Measurements from ENCODE around the gene VSIG4. TPM values are rescaled to one million over a fixed set of nuclear protein-coding genes. Genes with fewer than 3 reads are reported as not detected.

Gene VSIG4
- total RNA-seq, 1 donor = 0.72 TPM

DNA sequence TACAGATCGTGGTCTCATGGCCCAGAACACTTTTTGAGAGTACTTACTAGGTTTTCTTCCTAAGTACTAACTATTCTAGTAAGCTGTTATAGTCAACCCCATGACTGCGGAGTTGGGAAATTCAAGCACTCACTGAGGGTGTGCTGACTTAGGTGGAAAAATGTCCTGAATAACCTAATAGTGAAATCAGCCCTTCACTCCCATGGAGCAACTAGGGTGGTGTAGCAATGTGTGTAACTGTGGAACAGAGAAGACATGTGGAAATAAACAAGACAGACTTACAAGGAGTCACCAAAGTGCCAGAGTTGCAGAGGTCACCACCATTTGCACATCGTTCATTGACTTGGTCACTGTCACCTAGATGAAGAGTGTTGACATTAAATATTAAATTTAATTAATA lies 12.1 kb upstream of the VSIG4 start:
- no peaks in the 10 kb centered on the region for H3K9me3 ChIP-seq (ENCODE audit: low read depth, low read length)
- H3K27ac ChIP-seq (ENCODE audit: low read depth, low read length) = no peak overlapping the region
- no peak overlapping the region for H2AFZ ChIP-seq (ENCODE audit: low read length)
- no peaks in the 10 kb centered on the region for H3K79me2 ChIP-seq (ENCODE audit: insufficient read depth, low read length)
- no peak overlapping the region for H3K4me3 ChIP-seq (ENCODE audit: insufficient read depth, low read length)
- H3K4me2 ChIP-seq (ENCODE audit: insufficient read depth, low read length) = no peak overlapping the region
- no peaks in the 10 kb centered on the region for H4K20me1 ChIP-seq (ENCODE audit: insufficient read depth, low read length)
- TF ChIP-seq, protein P1, sequence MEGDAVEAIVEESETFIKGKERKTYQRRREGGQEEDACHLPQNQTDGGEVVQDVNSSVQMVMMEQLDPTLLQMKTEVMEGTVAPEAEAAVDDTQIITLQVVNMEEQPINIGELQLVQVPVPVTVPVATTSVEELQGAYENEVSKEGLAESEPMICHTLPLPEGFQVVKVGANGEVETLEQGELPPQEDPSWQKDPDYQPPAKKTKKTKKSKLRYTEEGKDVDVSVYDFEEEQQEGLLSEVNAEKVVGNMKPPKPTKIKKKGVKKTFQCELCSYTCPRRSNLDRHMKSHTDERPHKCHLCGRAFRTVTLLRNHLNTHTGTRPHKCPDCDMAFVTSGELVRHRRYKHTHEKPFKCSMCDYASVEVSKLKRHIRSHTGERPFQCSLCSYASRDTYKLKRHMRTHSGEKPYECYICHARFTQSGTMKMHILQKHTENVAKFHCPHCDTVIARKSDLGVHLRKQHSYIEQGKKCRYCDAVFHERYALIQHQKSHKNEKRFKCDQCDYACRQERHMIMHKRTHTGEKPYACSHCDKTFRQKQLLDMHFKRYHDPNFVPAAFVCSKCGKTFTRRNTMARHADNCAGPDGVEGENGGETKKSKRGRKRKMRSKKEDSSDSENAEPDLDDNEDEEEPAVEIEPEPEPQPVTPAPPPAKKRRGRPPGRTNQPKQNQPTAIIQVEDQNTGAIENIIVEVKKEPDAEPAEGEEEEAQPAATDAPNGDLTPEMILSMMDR (IDR thresholded peaks at IDR 0.05; ENCODE audit: extremely low read depth, low read depth, low read length) = no peak
- no peak for DNase-seq (ENCODE audit: insufficient read length, low spot score, missing footprints)
- H3K4me1 ChIP-seq (ENCODE audit: insufficient read depth, low read length) = no peaks in the 10 kb centered on the region
- H3K36me3 ChIP-seq (ENCODE audit: insufficient read depth, low read length) = no peaks in the 10 kb centered on the region
- H3K27me3 ChIP-seq (ENCODE audit: insufficient read depth, low read length) = no peaks in the 10 kb centered on the region

DNA sequence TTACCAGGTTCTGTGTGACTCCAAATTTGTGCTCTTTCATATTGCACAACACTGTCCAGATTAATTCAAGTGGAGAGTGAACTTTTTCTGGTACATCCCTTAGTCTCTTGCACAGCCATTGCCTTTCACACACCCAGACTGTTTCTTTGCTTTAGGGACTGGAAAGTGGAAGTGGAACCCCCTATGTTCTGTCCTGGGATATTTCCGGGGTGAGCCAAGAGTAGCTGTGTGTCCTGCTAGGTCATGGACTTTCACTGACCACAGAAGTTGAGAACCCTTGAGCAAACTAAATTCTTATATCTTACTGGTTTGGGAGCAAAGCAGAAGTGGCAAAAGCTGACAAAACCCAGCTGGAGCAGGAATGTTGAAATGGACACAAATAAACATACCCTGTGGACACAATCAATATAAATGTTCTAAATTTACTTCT lies 10.3 kb upstream of the VSIG4 start:
- Histone ChIP-seq H2AFZ (ENCODE audit: low read length) (no peak overlapping the region), H3K79me2 (ENCODE audit: insufficient read depth, low read length) (no peaks in the 10 kb centered on the region), H4K20me1 (ENCODE audit: insufficient read depth, low read length) (no peaks in the 10 kb centered on the region), H3K4me1 (ENCODE audit: insufficient read depth, low read length) (no peaks in the 10 kb centered on the region), H3K27ac (ENCODE audit: low read depth, low read length) (no peak overlapping the region), H3K27me3 (ENCODE audit: insufficient read depth, low read length) (no peaks in the 10 kb centered on the region), H3K36me3 (ENCODE audit: insufficient read depth, low read length) (no peaks in the 10 kb centered on the region), H3K9me3 (ENCODE audit: low read depth, low read length) (no peaks in the 10 kb centered on the region), H3K4me3 (ENCODE audit: insufficient read depth, low read length) (no peak overlapping the region), H3K4me2 (ENCODE audit: insufficient read depth, low read length) (no peak overlapping the region)
- TF ChIP-seq, protein P1 (IDR thresholded peaks at IDR 0.05; ENCODE audit: extremely low read depth, low read depth, low read length) = no peak
- DNase-seq (ENCODE audit: insufficient read length, low spot score, missing footprints) = no peak

GRCh38 chrX:66049056-66049455 lies 9.2 kb upstream of the VSIG4 start:
- Histone ChIP-seq H3K4me1 (ENCODE audit: insufficient read depth, low read length) (no peaks in the 10 kb centered on the region), H3K36me3 (ENCODE audit: insufficient read depth, low read length) (no peaks in the 10 kb centered on the region), H3K4me2 (ENCODE audit: insufficient read depth, low read length) (no peak overlapping the region), H4K20me1 (ENCODE audit: insufficient read depth, low read length) (no peaks in the 10 kb centered on the region), H3K27me3 (ENCODE audit: insufficient read depth, low read length) (no peaks in the 10 kb centered on the region), H3K9me3 (ENCODE audit: low read depth, low read length) (no peaks in the 10 kb centered on the region), H3K27ac (ENCODE audit: low read depth, low read length) (no peak overlapping the region), H3K4me3 (ENCODE audit: insufficient read depth, low read length) (no peak overlapping the region), H2AFZ (ENCODE audit: low read length) (no peak overlapping the region), H3K79me2 (ENCODE audit: insufficient read depth, low read length) (no peaks in the 10 kb centered on the region)
- no peak for DNase-seq (ENCODE audit: insufficient read length, low spot score, missing footprints)
- TF ChIP-seq, protein P1 (IDR thresholded peaks at IDR 0.05; ENCODE audit: extremely low read depth, low read depth, low read length) = no peak

- Histone ChIP-seq H3K79me2 (ENCODE audit: insufficient read depth, low read length) (no peaks in the 10 kb centered on the region), H3K27ac (ENCODE audit: low read depth, low read length) (no peak overlapping the region), H3K36me3 (ENCODE audit: insufficient read depth, low read length) (no peaks in the 10 kb centered on the region), H4K20me1 (ENCODE audit: insufficient read depth, low read length) (no peaks in the 10 kb centered on the region), H3K4me3 (ENCODE audit: insufficient read depth, low read length) (no peak overlapping the region), H2AFZ (ENCODE audit: low read length) (no peak overlapping the region), H3K4me2 (ENCODE audit: insufficient read depth, low read length) (no peak overlapping the region), H3K4me1 (ENCODE audit: insufficient read depth, low read length) (no peaks in the 10 kb centered on the region), H3K27me3 (ENCODE audit: insufficient read depth, low read length) (no peaks in the 10 kb centered on the region), H3K9me3 (ENCODE audit: low read depth, low read length) (no peaks in the 10 kb centered on the region)
- TF ChIP-seq, protein P1 (IDR thresholded peaks at IDR 0.05; ENCODE audit: extremely low read depth, low read depth, low read length) = no peak
- no peak for DNase-seq (ENCODE audit: insufficient read length, low spot score, missing footprints)
Observed at GRCh38 chrX:66046612-66047235, 6.8 kb upstream of the VSIG4 start.

Data from osteoblast (primary cell).